Neural progenitor cell (in vitro differentiated cells): ENCODE data around the gene RBFOX2. TPM values are rescaled to one million over a fixed set of nuclear protein-coding genes. Genes with fewer than 3 reads are reported as not detected.
"Not testable (repeated sequence)": the region's sequence is repeated elsewhere in the genome, so short reads cannot be mapped to it uniquely, and the experiment has no call there.

Experiments used
- DNase-seq: peaks from one replicate; pipeline ENCODE4 v3.0.0-alpha.2; 2016; ENCODE audit warnings: low spot score
- H2AFZ ChIP-seq: fragments of 200-600 bp; sonication (generic); replicated peaks from 2 replicates; pipeline ENCODE4 v1.6.1; 2016; ENCODE audit warnings: antibody characterized with exemption
- H3F3A ChIP-seq: fragments of 200-600 bp; sonication (generic); 2 replicates; pipeline ENCODE4 v1.6.1; 2016; ENCODE audit warnings: antibody characterized with exemption, low read depth
- H3K27ac ChIP-seq: fragments of 200-600 bp; sonication (generic); 2 replicates; pipeline ENCODE4 v1.5.1; 2016; ENCODE audit warnings: mild to moderate bottlenecking
- H3K27me3 ChIP-seq: fragments of 200-600 bp; sonication (generic); 2 replicates; pipeline ENCODE4 v1.6.1; 2016; ENCODE audit warnings: mild to moderate bottlenecking, moderate library complexity
- H3K36me3 ChIP-seq: fragments of 200-600 bp; sonication (generic); 2 replicates; pipeline ENCODE4 v1.5.1; 2016
- H3K4me1 ChIP-seq: fragments of 200-600 bp; sonication (generic); 2 replicates; pipeline ENCODE4 v1.6.1; 2016; ENCODE audit warnings: mixed run types
- H3K4me2 ChIP-seq: fragments of 200-600 bp; sonication (generic); 2 replicates; pipeline ENCODE4 v1.6.1; 2016
- H3K4me3 ChIP-seq: fragments of 200-600 bp; sonication (generic); 2 replicates; pipeline ENCODE4 v1.5.1; 2016
- H3K79me2 ChIP-seq: fragments of 200-600 bp; sonication (generic); 2 replicates; pipeline ENCODE4 v1.6.1; 2016; ENCODE audit warnings: low read depth
- H3K9ac ChIP-seq: fragments of 200-600 bp; sonication (generic); 2 replicates; pipeline ENCODE4 v1.6.1; 2016
- H3K9me3 ChIP-seq: fragments of 200-600 bp; sonication (generic); 2 replicates; pipeline ENCODE4 v1.5.1; 2016; ENCODE audit warnings: low read depth
- H4K20me1 ChIP-seq: fragments of 200-600 bp; sonication (generic); 2 replicates; pipeline ENCODE4 v1.6.1; 2016; ENCODE audit warnings: low read depth
- H3K27ac Mint-ChIP-seq: 3 replicates; pipeline ENCODE4 v1.8.0; 2021; ENCODE audit warnings: mixed read lengths
- H3K27me3 Mint-ChIP-seq: 2 replicates; pipeline ENCODE4 v1.8.0; 2022; ENCODE audit warnings: low read depth, mild to moderate bottlenecking, inconsistent platforms, moderate library complexity, mixed read lengths; ENCODE audit not compliant: insufficient read depth
- H3K36me3 Mint-ChIP-seq: 3 replicates; pipeline ENCODE4 v1.8.0; 2021; ENCODE audit warnings: mixed read lengths
- H3K4me1 Mint-ChIP-seq: 3 replicates; pipeline ENCODE4 v1.8.0; 2021; ENCODE audit warnings: mixed read lengths
- H3K4me3 Mint-ChIP-seq: 3 replicates; pipeline ENCODE4 v1.8.0; 2021; ENCODE audit warnings: mild to moderate bottlenecking, moderate library complexity, mixed read lengths
- H3K9me3 Mint-ChIP-seq: 3 replicates; pipeline ENCODE4 v1.8.0; 2020; ENCODE audit warnings: mixed read lengths
- CTCF ChIP-seq: fragments of 200-600 bp; sonication (generic); IDR thresholded peaks from 2 replicates; pipeline ENCODE4 v1.5.1; 2017; ENCODE audit warnings: antibody characterized with exemption, mild to moderate bottlenecking
- EZH2 ChIP-seq: fragments of 200-600 bp; sonication (generic); IDR thresholded peaks from 2 replicates; pipeline ENCODE4 v1.6.1; 2017; ENCODE audit warnings: antibody characterized with exemption, mild to moderate bottlenecking, moderate library complexity
- EZH2phosphoT487 ChIP-seq: fragments of 200-600 bp; sonication (generic); IDR thresholded peaks from 2 replicates; pipeline ENCODE4 v1.6.1; 2017; ENCODE audit warnings: antibody characterized with exemption
- total RNA-seq: library from RNA; depleted of rRNA; stranded (reverse); fragments of >200 nt; gene quantifications from 2 replicates; pipeline ENCODE4 v1.2.3, GENCODE V29; 2015; ENCODE audit warnings: low replicate concordance

RBFOX2 gene
- total RNA-seq, 1 donor from 2014 or later, result 163 TPM

GRCh38 chr22:36052505-36052941 is 23.9 kb upstream of the RBFOX2 start:
- no peak for DNase-seq
- Histone ChIP-seq H3K79me2 (no peaks in the 10 kb centered on the region), H3F3A (no peaks in the 10 kb centered on the region), H3K9ac (no peak overlapping the region), H3K4me2 (no peak overlapping the region), H3K27ac (no peak overlapping the region), H3K9me3 (no peaks in the 10 kb centered on the region), H4K20me1 (no peaks in the 10 kb centered on the region), H3K36me3 (no peaks in the 10 kb centered on the region), H3K4me1 (peaks cover 4% of the 10 kb centered on the region), H2AFZ (peak overlapping the region; percentile 50), H3K4me3 (no peak overlapping the region), H3K27me3 (no peaks in the 10 kb centered on the region)
- peaks cover 19% of the 10 kb centered on the region for H3K4me1 Mint-ChIP-seq
- TF ChIP-seq EZH2phosphoT487, result no peak
- TF ChIP-seq EZH2, result no peak
- no peak for TF ChIP-seq CTCF
- H3K4me3 Mint-ChIP-seq, result no peak overlapping the region
- no peak overlapping the region for H3K27ac Mint-ChIP-seq
- no peaks in the 10 kb centered on the region for H3K9me3 Mint-ChIP-seq
- peaks cover 6% of the 10 kb centered on the region for H3K27me3 Mint-ChIP-seq
- no peaks in the 10 kb centered on the region for H3K36me3 Mint-ChIP-seq

GRCh38 chr22:36049678-36049997 is 21.0 kb upstream of the RBFOX2 start:
- H3K36me3 ChIP-seq, result no peaks in the 10 kb centered on the region
- Mint-ChIP-seq H3K36me3 (no peaks in the 10 kb centered on the region), H3K27ac (no peak overlapping the region), H3K9me3 (no peaks in the 10 kb centered on the region), H3K27me3 (peaks cover 6% of the 10 kb centered on the region), H3K4me3 (no peak overlapping the region), H3K4me1 (peaks cover 4% of the 10 kb centered on the region)
- no peaks in the 10 kb centered on the region for H3K27me3 ChIP-seq
- peak overlapping the region; percentile 1 for H2AFZ ChIP-seq
- no peaks in the 10 kb centered on the region for H4K20me1 ChIP-seq
- H3K9me3 ChIP-seq, result no peaks in the 10 kb centered on the region
- H3K4me2 ChIP-seq, result no peak overlapping the region
- no peak overlapping the region for H3K9ac ChIP-seq
- TF ChIP-seq CTCF (no peak), EZH2phosphoT487 (no peak)
- no peak overlapping the region for H3K27ac ChIP-seq
- H3K4me3 ChIP-seq, result no peak overlapping the region
- DNase-seq, result no peak
- no peaks in the 10 kb centered on the region for H3K79me2 ChIP-seq
- H3K4me1 ChIP-seq, result no peaks in the 10 kb centered on the region
- no peaks in the 10 kb centered on the region for H3F3A ChIP-seq

GRCh38 chr22:36048911-36049677 is 20.5 kb upstream of the RBFOX2 start:
- Histone ChIP-seq H3K4me1 (no peaks in the 10 kb centered on the region), H3K79me2 (no peaks in the 10 kb centered on the region), H3F3A (no peaks in the 10 kb centered on the region), H3K9me3 (no peaks in the 10 kb centered on the region), H3K36me3 (no peaks in the 10 kb centered on the region), H4K20me1 (no peaks in the 10 kb centered on the region), H3K4me2 (no peak overlapping the region), H3K9ac (no peak overlapping the region), H3K27me3 (no peaks in the 10 kb centered on the region), H2AFZ (peak overlapping the region; percentile 1), H3K4me3 (no peak overlapping the region), H3K27ac (no peak overlapping the region)
- no peak for DNase-seq
- Mint-ChIP-seq H3K27ac (no peak overlapping the region), H3K36me3 (no peaks in the 10 kb centered on the region), H3K4me1 (peaks cover 4% of the 10 kb centered on the region), H3K9me3 (no peaks in the 10 kb centered on the region), H3K4me3 (no peak overlapping the region), H3K27me3 (peaks cover 4% of the 10 kb centered on the region)
- TF ChIP-seq EZH2phosphoT487 (no peak), EZH2 (no peak)

- not testable (repeated sequence) for H3K4me2 ChIP-seq, H3K36me3 ChIP-seq, H3K27me3 ChIP-seq, H3K4me1 Mint-ChIP-seq, H2AFZ ChIP-seq, H3K27ac ChIP-seq, H3K4me3 Mint-ChIP-seq, H3K27ac Mint-ChIP-seq, H3K9ac ChIP-seq, DNase-seq, H3K27me3 Mint-ChIP-seq, H3F3A ChIP-seq, H3K4me1 ChIP-seq, H3K36me3 Mint-ChIP-seq, H3K4me3 ChIP-seq, H3K9me3 Mint-ChIP-seq, H3K9me3 ChIP-seq, H4K20me1 ChIP-seq, H3K79me2 ChIP-seq
Observed at GRCh38 chr22:36044517-36044916, 15.9 kb upstream of the RBFOX2 start.
